ENCODE results near the gene GNGT1.

GRCh38 chr7:93882468-93882867 is 23.9 kb upstream of the GNGT1 start:
- no peak for TF ChIP-seq TAF1 (IDR thresholded peaks at IDR 0.05; ENCODE audit: low read depth, low read length)
- TF ChIP-seq RFX5 (IDR thresholded peaks at IDR 0.05; ENCODE audit: borderline replicate concordance, low read depth, low read length): no peak
- TF ChIP-seq CTCF (IDR thresholded peaks at IDR 0.05; ENCODE audit: control extremely low read depth in 1 of 3, insufficient read depth in 1 of 3, low read depth in 1 of 3, low read length in 3 of 3): no peak
- no peak for TF ChIP-seq MAX (IDR thresholded peaks at IDR 0.05)
- no peak for TF ChIP-seq EZH2 (IDR thresholded peaks at IDR 0.05; ENCODE audit: low read depth, low read length, severe bottlenecking)
- TF ChIP-seq EP300 (IDR thresholded peaks at IDR 0.05; ENCODE audit: borderline replicate concordance in 1 of 2, low read depth in 2 of 2, low read length in 2 of 2): no peak
- no peak for TF ChIP-seq YY1 (IDR thresholded peaks at IDR 0.05; ENCODE audit: low read depth, low read length)
- no peak for TF ChIP-seq ASH2L (IDR thresholded peaks at IDR 0.05; ENCODE audit: low read length)
- TF ChIP-seq ATF2 (IDR thresholded peaks at IDR 0.05; ENCODE audit: low read length): no peak
